HEK293T (cell line): Measurements from ENCODE around the gene DHRS7C.

Experiments
- ARNT ChIP-seq: fragments of 450-650 bp; IDR thresholded peaks from 2 replicates; pipeline ENCODE4 v1.6.1; 2017; ENCODE audit warnings: mild to moderate bottlenecking
- BHLHE40 ChIP-seq: fragments of 450-650 bp; IDR thresholded peaks from 2 replicates; pipeline ENCODE4 v1.6.1; 2016; ENCODE audit warnings: mild to moderate bottlenecking, moderate library complexity, borderline replicate concordance
- CTBP1 ChIP-seq: fragments of 450-650 bp; IDR thresholded peaks from 2 replicates; pipeline ENCODE4 v1.6.1; 2016; ENCODE audit warnings: borderline replicate concordance
- ELF4 ChIP-seq: fragments of 450-650 bp; IDR thresholded peaks from 2 replicates; pipeline ENCODE4 v1.6.1; 2017; ENCODE audit warnings: antibody characterized with exemption
- FOXK2 ChIP-seq: fragments of 450-650 bp; IDR thresholded peaks from 2 replicates; pipeline ENCODE4 v1.6.1; 2016; ENCODE audit warnings: mild to moderate bottlenecking
- FOXM1 ChIP-seq: fragments of 450-650 bp; IDR thresholded peaks from 2 replicates; pipeline ENCODE4 v1.6.1; 2017; ENCODE audit warnings: mild to moderate bottlenecking, borderline replicate concordance
- HDGF ChIP-seq: fragments of 450-650 bp; IDR thresholded peaks from 2 replicates; pipeline ENCODE4 v1.6.1; 2017; ENCODE audit warnings: antibody characterized with exemption, borderline replicate concordance
- LEF1 ChIP-seq: fragments of 450-650 bp; IDR thresholded peaks from 2 replicates; pipeline ENCODE4 v1.6.1; 2017; ENCODE audit warnings: mild to moderate bottlenecking, borderline replicate concordance
- NFRKB ChIP-seq: fragments of 450-650 bp; IDR thresholded peaks from 2 replicates; pipeline ENCODE4 v1.6.1; 2016; ENCODE audit warnings: mild to moderate bottlenecking, moderate library complexity
- SP1 ChIP-seq: fragments of 450-650 bp; IDR thresholded peaks from 2 replicates; pipeline ENCODE4 v1.6.1; 2017
- SUZ12 ChIP-seq: fragments of 450-650 bp; IDR thresholded peaks from 2 replicates; pipeline ENCODE4 v1.6.1; 2016; ENCODE audit warnings: mild to moderate bottlenecking
- TARDBP ChIP-seq: fragments of 450-650 bp; IDR thresholded peaks from 2 replicates; pipeline ENCODE4 v1.6.1; 2016
- ZNF384 ChIP-seq: fragments of 450-650 bp; IDR thresholded peaks from 2 replicates; pipeline ENCODE4 v1.6.1; 2016
- TF ChIP-seq, protein P1 (sequence below): fragments of 450-650 bp; IDR thresholded peaks from 2 replicates; pipeline ENCODE4 v1.6.1; 2016

DNA sequence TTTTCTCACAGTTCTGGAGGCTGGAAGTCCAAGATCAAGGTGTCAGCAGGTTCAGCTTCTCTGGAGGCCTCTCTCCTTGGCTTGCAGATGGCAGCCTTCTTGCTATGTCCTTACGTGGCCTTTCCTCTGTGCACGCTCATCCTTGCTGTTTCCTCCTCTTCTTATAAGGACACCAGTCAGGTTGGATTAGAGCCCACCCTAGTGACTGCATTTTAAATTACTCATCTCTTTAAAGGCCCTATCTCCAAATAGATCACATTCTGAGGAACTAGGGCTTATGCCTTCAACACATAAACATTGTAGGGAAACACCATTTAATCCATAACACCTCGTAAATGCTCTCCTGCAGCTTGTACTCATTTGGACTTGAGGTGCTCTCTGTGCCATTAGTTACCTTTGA lies 36.3 kb downstream of the DHRS7C start:
- no peak for TF ChIP-seq FOXM1
- no peak for TF ChIP-seq ELF4
- TF ChIP-seq TARDBP = no peak
- no peak for TF ChIP-seq LEF1
- TF ChIP-seq SP1 = no peak
- no peak for TF ChIP-seq NFRKB
- no peak for TF ChIP-seq ZNF384
- no peak for TF ChIP-seq BHLHE40
- TF ChIP-seq, protein P1, sequence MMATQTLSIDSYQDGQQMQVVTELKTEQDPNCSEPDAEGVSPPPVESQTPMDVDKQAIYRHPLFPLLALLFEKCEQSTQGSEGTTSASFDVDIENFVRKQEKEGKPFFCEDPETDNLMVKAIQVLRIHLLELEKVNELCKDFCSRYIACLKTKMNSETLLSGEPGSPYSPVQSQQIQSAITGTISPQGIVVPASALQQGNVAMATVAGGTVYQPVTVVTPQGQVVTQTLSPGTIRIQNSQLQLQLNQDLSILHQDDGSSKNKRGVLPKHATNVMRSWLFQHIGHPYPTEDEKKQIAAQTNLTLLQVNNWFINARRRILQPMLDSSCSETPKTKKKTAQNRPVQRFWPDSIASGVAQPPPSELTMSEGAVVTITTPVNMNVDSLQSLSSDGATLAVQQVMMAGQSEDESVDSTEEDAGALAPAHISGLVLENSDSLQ = no peak
- no peak for TF ChIP-seq FOXK2
- no peak for TF ChIP-seq SUZ12
- no peak for TF ChIP-seq ARNT
- TF ChIP-seq HDGF = no peak
- TF ChIP-seq CTBP1 = no peak
